Activated CD8-positive, alpha-beta memory T cell treated with anti-CD3 and anti-CD28 coated beads, Interleukin-2, amount 10 ng/mL, durations not matched to agents 7 days and 5 days (primary cell): Measurements from ENCODE around the gene AXIN2. TPM values are rescaled to one million over a fixed set of nuclear protein-coding genes. Genes with fewer than 3 reads are reported as not detected.

ENCODE experiments used
- ATAC-seq: fragments of 150-1000 bp; cut with Tn5 transposase; one replicate; pipeline ENCODE4 v1.10.0; 2021; ENCODE audit warnings: moderate library complexity
- CTCF ChIA-PET: fragments of 350-600 bp; sonication (Branson Sonifier 250); formaldehyde crosslinking; loops from one replicate; lab custom pipeline; 2021; ENCODE audit warnings: antibody characterized with exemption; lab: Charles Lee
- DNase-seq: peaks from one replicate; pipeline ENCODE4 v3.0.0-alpha.2; 2020
- H3K27ac Mint-ChIP-seq: one replicate; pipeline ENCODE4 v1.8.0; 2021; ENCODE audit warnings: mild to moderate bottlenecking, mixed read lengths
- H3K27me3 Mint-ChIP-seq: one replicate; pipeline ENCODE4 v1.8.0; 2021; ENCODE audit warnings: mixed read lengths
- H3K36me3 Mint-ChIP-seq: one replicate; pipeline ENCODE4 v1.8.0; 2021; ENCODE audit warnings: mild to moderate bottlenecking, mixed read lengths
- H3K4me1 Mint-ChIP-seq: one replicate; pipeline ENCODE4 v1.8.0; 2021; ENCODE audit warnings: mixed read lengths
- H3K4me3 Mint-ChIP-seq: one replicate; pipeline ENCODE4 v1.8.0; 2021; ENCODE audit warnings: mild to moderate bottlenecking, moderate library complexity, mixed read lengths
- H3K9me3 Mint-ChIP-seq: one replicate; pipeline ENCODE4 v1.8.0; 2022; ENCODE audit warnings: low read depth, mixed read lengths
- total RNA-seq, 2 experiments: library from RNA; stranded (reverse); gene quantifications; one replicate each; pipeline ENCODE4 v1.2.3, GENCODE V29; 2021

AXIN2 gene
- total RNA-seq, 2 experiments from 2014 or later, result 0.61 to 0.75 TPM

DNA sequence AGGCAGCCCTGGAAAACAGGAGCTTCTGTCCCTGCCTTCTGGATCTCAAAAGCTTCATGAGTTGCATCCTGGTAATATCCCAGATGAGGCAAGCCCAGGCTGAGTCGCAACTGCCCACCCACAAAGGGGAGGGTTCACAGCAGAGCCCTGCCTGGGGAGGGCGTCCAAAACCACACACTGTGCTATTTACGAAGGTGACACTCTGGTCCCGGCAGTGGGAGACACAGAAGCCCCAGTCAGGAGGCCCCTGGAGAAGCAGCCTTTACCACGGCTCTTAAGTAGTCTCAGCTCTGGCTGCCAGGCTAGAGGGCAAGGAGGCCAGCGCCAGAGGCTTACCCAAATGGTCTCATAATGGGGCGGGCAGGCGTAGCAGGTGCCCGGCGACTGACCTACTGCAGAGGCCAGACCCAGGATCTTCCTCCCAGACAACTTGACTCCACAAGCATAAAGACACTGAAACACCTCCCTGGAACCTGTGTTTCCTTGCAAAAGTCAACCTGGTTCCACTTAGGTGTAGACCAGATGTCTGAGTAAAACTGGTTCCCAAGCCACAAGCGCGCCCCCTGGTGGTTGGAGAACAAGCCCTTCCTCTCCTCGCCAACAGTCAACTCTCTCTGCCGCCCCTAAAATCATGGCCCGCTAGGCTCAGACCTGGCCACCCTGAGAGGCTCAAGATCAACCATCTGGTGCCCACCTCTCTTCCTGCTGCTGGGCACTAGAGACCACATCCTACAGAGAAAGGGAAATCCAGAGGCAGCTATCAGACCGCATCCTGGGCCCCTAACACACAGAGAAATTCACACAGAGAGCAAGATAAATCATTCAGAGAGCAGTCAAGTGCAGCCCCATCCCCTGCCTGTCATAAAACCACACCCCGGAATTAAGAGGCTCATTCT lies 5.2 kb downstream of the AXIN2 start:
- no peaks in the 10 kb centered on the region for H3K36me3 Mint-ChIP-seq
- DNase-seq (peak; percentile 90), ATAC-seq (peak; percentile 59)
- H3K4me3 Mint-ChIP-seq, result no peak overlapping the region
- no peaks in the 10 kb centered on the region for H3K9me3 Mint-ChIP-seq
- peaks cover 14% of the 10 kb centered on the region for H3K27me3 Mint-ChIP-seq
- no peak overlapping the region for H3K27ac Mint-ChIP-seq
- H3K4me1 Mint-ChIP-seq, result peaks cover 19% of the 10 kb centered on the region
- CTCF ChIA-PET, result interaction anchor here (0.7 to 4.8 kb wide), 10 partner anchors 12 to 456 kb away, joined by 3 to 40 read pairs (median 4); no protein-coding TSS in a partner anchor

GRCh38 chr17:65554553-65555223 lies 6.8 kb downstream of the AXIN2 start:
- H3K4me1 Mint-ChIP-seq, result peaks cover 19% of the 10 kb centered on the region
- CTCF ChIA-PET, result interaction anchor here (0.7 to 3.2 kb wide), 2 partner anchors 260 to 322 kb away, joined by 3 to 18 read pairs; no protein-coding TSS in a partner anchor
- no peaks in the 10 kb centered on the region for H3K36me3 Mint-ChIP-seq
- no peaks in the 10 kb centered on the region for H3K9me3 Mint-ChIP-seq
- DNase-seq (no peak), ATAC-seq (no peak)
- H3K4me3 Mint-ChIP-seq, result no peak overlapping the region
- H3K27ac Mint-ChIP-seq, result no peak overlapping the region
- peaks cover 17% of the 10 kb centered on the region for H3K27me3 Mint-ChIP-seq

DNA sequence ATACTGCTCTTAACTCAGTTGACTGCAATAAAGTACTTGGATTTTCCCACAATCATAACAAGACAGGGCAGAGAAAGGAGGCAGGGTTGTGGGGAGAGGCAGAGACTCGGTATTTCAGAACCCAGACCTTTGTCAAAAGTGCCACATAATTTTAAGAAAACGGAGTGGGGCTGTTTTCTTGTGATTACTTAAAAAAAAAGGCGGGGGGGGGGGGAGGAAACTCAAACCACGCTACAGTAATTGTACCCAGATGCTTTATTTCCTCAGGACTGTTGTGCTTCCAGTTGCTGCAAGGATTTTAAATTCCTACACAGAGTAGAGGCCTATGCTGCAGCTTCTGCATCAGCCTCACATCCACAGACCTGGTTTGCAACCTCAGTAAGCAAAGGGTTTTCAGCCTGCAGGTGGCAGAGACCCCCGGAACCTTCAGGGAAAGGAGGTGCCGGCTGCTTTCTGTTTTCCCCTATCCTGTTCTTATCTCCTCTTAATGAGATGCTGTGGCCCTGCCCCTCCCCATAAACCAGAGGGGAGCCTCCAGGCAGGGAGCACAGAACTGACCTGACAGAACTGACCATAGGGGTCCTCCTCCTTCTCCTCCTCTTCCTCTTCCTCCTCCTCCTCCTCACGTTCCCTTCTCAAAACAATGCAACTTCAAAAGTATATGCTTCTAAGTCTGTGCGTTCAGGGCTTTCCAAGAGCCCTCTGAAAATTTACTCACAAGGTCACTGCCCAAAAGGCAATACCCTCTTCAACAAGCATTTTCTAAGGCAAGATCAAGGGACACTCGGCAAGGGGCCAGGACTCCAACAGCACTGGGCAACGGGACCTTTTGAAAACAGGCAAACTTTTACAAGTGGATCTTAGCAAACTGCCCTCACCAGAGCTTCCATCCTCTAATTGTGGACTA lies 7.5 kb downstream of the AXIN2 start:
- no peak for ATAC-seq
- no peak for DNase-seq
- Mint-ChIP-seq H3K27me3 (peaks cover 17% of the 10 kb centered on the region), H3K36me3 (no peaks in the 10 kb centered on the region), H3K27ac (no peak overlapping the region), H3K9me3 (no peaks in the 10 kb centered on the region), H3K4me3 (no peak overlapping the region), H3K4me1 (peaks cover 13% of the 10 kb centered on the region)
- CTCF ChIA-PET, result interaction anchor here (0.7 to 1.0 kb wide), 3 partner anchors 15 to 322 kb away, joined by 3 read pairs; no protein-coding TSS in a partner anchor

DNA sequence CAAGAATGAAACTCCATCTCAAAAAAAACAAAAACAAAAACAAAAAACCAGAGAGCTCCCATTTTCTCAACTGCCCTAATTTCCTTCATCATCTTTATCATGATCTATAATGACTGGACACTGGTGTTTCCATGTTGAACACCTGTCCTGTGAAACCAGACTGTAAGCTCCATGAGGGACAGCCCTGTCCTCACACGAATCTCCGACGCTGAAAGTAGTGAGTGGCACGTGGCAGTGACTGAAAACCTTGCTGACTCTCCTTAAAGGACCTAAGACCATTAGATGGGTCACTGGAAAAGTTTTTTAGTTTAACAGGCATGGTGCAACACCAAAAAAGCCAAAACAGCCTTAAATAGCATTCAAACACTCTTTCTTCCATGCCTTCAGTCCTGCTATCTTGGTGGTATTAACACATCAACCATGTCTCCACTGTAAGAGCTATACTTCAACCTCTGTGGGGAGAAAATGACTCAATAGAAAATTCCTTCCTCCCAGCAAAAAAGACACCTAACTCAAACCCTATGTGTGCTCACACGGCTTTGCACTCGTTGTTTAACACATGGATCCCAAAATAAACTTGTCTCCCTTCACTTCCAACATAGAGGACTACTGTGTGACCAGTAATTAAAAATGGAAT lies 8.3 kb downstream of the AXIN2 start:
- Mint-ChIP-seq H3K36me3 (no peaks in the 10 kb centered on the region), H3K4me3 (no peak overlapping the region), H3K27me3 (peaks cover 17% of the 10 kb centered on the region), H3K27ac (no peak overlapping the region), H3K4me1 (peaks cover 9% of the 10 kb centered on the region), H3K9me3 (no peaks in the 10 kb centered on the region)
- CTCF ChIA-PET, result interaction anchor here (0.9 to 1.0 kb wide), 2 partner anchors 14 to 259 kb away, joined by 3 read pairs; no protein-coding TSS in a partner anchor
- DNase-seq (no peak), ATAC-seq (no peak)

- Mint-ChIP-seq H3K27me3 (peaks cover 17% of the 10 kb centered on the region), H3K4me3 (no peak overlapping the region), H3K4me1 (peaks cover 9% of the 10 kb centered on the region), H3K9me3 (no peaks in the 10 kb centered on the region), H3K27ac (no peak overlapping the region), H3K36me3 (no peaks in the 10 kb centered on the region)
- no peak for ATAC-seq
- no peak for DNase-seq
- CTCF ChIA-PET, result no interaction called here
Measured at GRCh38 chr17:65552214-65552613, 9.2 kb downstream of the AXIN2 start.

DNA sequence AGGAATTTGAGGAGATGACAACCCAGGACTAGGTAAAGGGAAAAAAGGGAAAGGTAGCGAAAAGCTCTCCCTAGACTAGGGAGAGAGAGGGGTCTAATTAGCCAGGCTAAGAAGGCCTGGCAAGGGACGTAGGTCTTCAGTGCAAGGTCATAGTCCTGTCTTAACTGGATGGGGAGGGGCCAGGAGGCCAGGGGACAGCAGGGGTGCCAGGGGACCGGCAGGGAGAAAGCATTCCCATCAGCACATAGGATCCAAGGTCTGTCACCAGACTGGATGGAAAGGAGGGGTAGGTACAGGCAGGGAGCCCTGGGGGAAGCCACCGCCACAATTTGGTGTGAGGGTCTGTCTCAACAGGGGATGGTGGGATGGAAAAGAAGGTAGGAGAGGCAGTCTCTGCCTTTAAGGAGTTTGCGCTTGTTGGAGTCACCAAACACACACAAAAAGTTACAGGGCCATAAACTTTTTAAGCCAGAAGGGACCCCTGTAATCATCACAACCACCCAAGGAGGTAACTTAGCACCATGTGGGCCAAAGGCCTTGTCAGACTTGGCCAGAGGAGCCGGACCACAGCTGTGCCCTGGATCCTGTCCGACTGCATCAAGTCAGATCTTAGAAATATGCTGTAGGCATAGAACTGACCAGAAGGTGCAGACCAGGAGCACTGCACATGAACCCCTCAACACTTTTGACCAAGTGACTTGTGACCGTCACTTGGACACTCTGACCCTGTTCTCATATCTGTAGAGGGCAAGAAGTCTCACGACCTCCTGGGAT lies 10.0 kb downstream of the AXIN2 start:
- Mint-ChIP-seq H3K36me3 (no peaks in the 10 kb centered on the region), H3K4me1 (peaks cover 9% of the 10 kb centered on the region), H3K27me3 (peaks cover 17% of the 10 kb centered on the region), H3K4me3 (no peak overlapping the region), H3K27ac (no peak overlapping the region), H3K9me3 (no peaks in the 10 kb centered on the region)
- ATAC-seq (no peak), DNase-seq (no peak)
- CTCF ChIA-PET, result no interaction called here

GRCh38 chr17:65550758-65551157 lies 10.7 kb downstream of the AXIN2 start:
- CTCF ChIA-PET, result no interaction called here
- Mint-ChIP-seq H3K4me1 (peaks cover 9% of the 10 kb centered on the region), H3K27me3 (peaks cover 17% of the 10 kb centered on the region), H3K4me3 (no peak overlapping the region), H3K9me3 (no peaks in the 10 kb centered on the region), H3K27ac (no peak overlapping the region), H3K36me3 (no peaks in the 10 kb centered on the region)
- DNase-seq, result no peak
- no peak for ATAC-seq

GRCh38 chr17:65550075-65550662 lies 11.3 kb downstream of the AXIN2 start:
- ATAC-seq, result no peak
- Mint-ChIP-seq H3K9me3 (no peaks in the 10 kb centered on the region), H3K27me3 (peaks cover 17% of the 10 kb centered on the region), H3K36me3 (no peaks in the 10 kb centered on the region), H3K27ac (no peak overlapping the region), H3K4me1 (peaks cover 9% of the 10 kb centered on the region), H3K4me3 (no peak overlapping the region)
- no peak for DNase-seq
- CTCF ChIA-PET, result no interaction called here

- H3K9me3 Mint-ChIP-seq, result no peaks in the 10 kb centered on the region
- peaks cover 12% of the 10 kb centered on the region for H3K27me3 Mint-ChIP-seq
- DNase-seq (no peak), ATAC-seq (no peak)
- no peak overlapping the region for H3K4me3 Mint-ChIP-seq
- H3K4me1 Mint-ChIP-seq, result peaks cover 5% of the 10 kb centered on the region
- H3K36me3 Mint-ChIP-seq, result no peaks in the 10 kb centered on the region
- CTCF ChIA-PET, result no interaction called here
- no peak overlapping the region for H3K27ac Mint-ChIP-seq
Measured at GRCh38 chr17:65548269-65548969, 13.0 kb downstream of the AXIN2 start.

- peaks cover 7% of the 10 kb centered on the region for H3K27me3 Mint-ChIP-seq
- H3K4me1 Mint-ChIP-seq, result no peaks in the 10 kb centered on the region
- no peak overlapping the region for H3K4me3 Mint-ChIP-seq
- H3K27ac Mint-ChIP-seq, result no peak overlapping the region
- CTCF ChIA-PET, result no interaction called here
- no peaks in the 10 kb centered on the region for H3K9me3 Mint-ChIP-seq
- no peak for ATAC-seq
- DNase-seq, result no peak
- no peaks in the 10 kb centered on the region for H3K36me3 Mint-ChIP-seq
Measured at GRCh38 chr17:65547253-65547670, 14.2 kb downstream of the AXIN2 start.

DNA sequence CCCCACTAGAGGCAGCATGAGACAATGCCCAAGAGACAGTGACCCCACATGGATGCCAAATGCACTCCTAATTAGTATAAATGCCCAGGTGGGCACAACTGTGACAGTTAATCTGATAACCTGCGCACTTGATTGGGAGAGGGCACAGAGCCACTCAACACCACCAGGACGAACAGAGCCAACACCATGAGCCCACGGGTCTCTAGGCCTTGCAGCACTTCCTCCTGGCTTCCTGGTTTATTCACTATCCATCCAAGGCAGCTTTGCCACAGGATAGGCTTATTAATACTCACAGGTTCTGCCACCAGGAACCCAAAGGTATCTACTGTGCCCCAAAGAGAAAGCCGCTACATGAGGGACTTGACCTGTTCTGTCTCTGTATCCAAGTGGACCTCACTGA lies 14.9 kb downstream of the AXIN2 start:
- no peaks in the 10 kb centered on the region for H3K4me1 Mint-ChIP-seq
- H3K4me3 Mint-ChIP-seq, result no peak overlapping the region
- CTCF ChIA-PET, result no interaction called here
- H3K27ac Mint-ChIP-seq, result no peak overlapping the region
- DNase-seq (no peak), ATAC-seq (no peak)
- no peaks in the 10 kb centered on the region for H3K9me3 Mint-ChIP-seq
- no peaks in the 10 kb centered on the region for H3K36me3 Mint-ChIP-seq
- peaks cover 3% of the 10 kb centered on the region for H3K27me3 Mint-ChIP-seq
